Measurements from ENCODE around the gene TFIP11.

The TFIP11 gene

GRCh38 chr22:26501996-26502395 lies 10.3 kb downstream of the TFIP11 start:
- no peak for ATAC-seq
- Mint-ChIP-seq H3K36me3 (peaks cover 64% of the 10 kb centered on the region), H3K4me1 (peaks cover 17% of the 10 kb centered on the region), H3K27me3 (no peaks in the 10 kb centered on the region), H3K27ac (no peak overlapping the region), H3K4me3 (no peak overlapping the region), H3K9me3 (no peaks in the 10 kb centered on the region)

- no peak for ATAC-seq
- H3K9me3 Mint-ChIP-seq: no peaks in the 10 kb centered on the region
- H3K27ac Mint-ChIP-seq: no peak overlapping the region
- peaks cover 17% of the 10 kb centered on the region for H3K4me1 Mint-ChIP-seq
- no peak overlapping the region for H3K4me3 Mint-ChIP-seq
- peaks cover 60% of the 10 kb centered on the region for H3K36me3 Mint-ChIP-seq
- H3K27me3 Mint-ChIP-seq: no peaks in the 10 kb centered on the region
Measured at GRCh38 chr22:26499188-26499703, 13.0 kb downstream of the TFIP11 start.

GRCh38 chr22:26496456-26496855 lies 15.8 kb downstream of the TFIP11 start:
- no peaks in the 10 kb centered on the region for H3K4me1 Mint-ChIP-seq
- no peak overlapping the region for H3K4me3 Mint-ChIP-seq
- H3K9me3 Mint-ChIP-seq: no peaks in the 10 kb centered on the region
- ATAC-seq: no peak
- peaks cover 43% of the 10 kb centered on the region for H3K36me3 Mint-ChIP-seq
- H3K27me3 Mint-ChIP-seq: no peaks in the 10 kb centered on the region
- H3K27ac Mint-ChIP-seq: no peak overlapping the region

- Mint-ChIP-seq H3K36me3 (peaks cover 41% of the 10 kb centered on the region), H3K27me3 (no peaks in the 10 kb centered on the region), H3K4me3 (no peak overlapping the region)
Measured at GRCh38 chr22:26494506-26494905, 17.8 kb downstream of the TFIP11 start.

GRCh38 chr22:26492220-26492619 lies 20.1 kb downstream of the TFIP11 start:
- Mint-ChIP-seq H3K9me3 (no peaks in the 10 kb centered on the region), H3K4me1 (no peaks in the 10 kb centered on the region), H3K27me3 (no peaks in the 10 kb centered on the region), H3K27ac (no peak overlapping the region), H3K36me3 (peaks cover 53% of the 10 kb centered on the region), H3K4me3 (no peak overlapping the region)
- no peak for ATAC-seq

More at GRCh38 chr22:26494506-26494905, 17.8 kb downstream of the TFIP11 start:
- Mint-ChIP-seq H3K9me3 (no peaks in the 10 kb centered on the region), H3K4me1 (no peaks in the 10 kb centered on the region), H3K27ac (no peak overlapping the region)
- no peak for ATAC-seq

GRCh38 chr22:26489447-26490036 lies 22.7 kb downstream of the TFIP11 start:
- Mint-ChIP-seq H3K9me3 (no peaks in the 10 kb centered on the region), H3K4me1 (peaks cover 17% of the 10 kb centered on the region), H3K27me3 (no peaks in the 10 kb centered on the region), H3K4me3 (no peak overlapping the region), H3K27ac (peak overlapping the region; percentile 1), H3K36me3 (peaks cover 37% of the 10 kb centered on the region)
- no peak for ATAC-seq

- peaks cover 21% of the 10 kb centered on the region for H3K4me1 Mint-ChIP-seq
- H3K36me3 Mint-ChIP-seq: peaks cover 31% of the 10 kb centered on the region
- no peak overlapping the region for H3K4me3 Mint-ChIP-seq
- peak overlapping the region; percentile 1 for H3K27ac Mint-ChIP-seq
- no peaks in the 10 kb centered on the region for H3K9me3 Mint-ChIP-seq
- H3K27me3 Mint-ChIP-seq: no peaks in the 10 kb centered on the region
- no peak for ATAC-seq
Measured at GRCh38 chr22:26487996-26488395, 24.3 kb downstream of the TFIP11 start.

GRCh38 chr22:26486394-26486793 lies 25.9 kb downstream of the TFIP11 start:
- Mint-ChIP-seq H3K27ac (peak overlapping the region; percentile 40), H3K27me3 (no peaks in the 10 kb centered on the region), H3K9me3 (no peaks in the 10 kb centered on the region), H3K36me3 (peaks cover 24% of the 10 kb centered on the region), H3K4me1 (peaks cover 37% of the 10 kb centered on the region), H3K4me3 (no peak overlapping the region)
- no peak for ATAC-seq

GRCh38 chr22:26485806-26486390 lies 26.4 kb downstream of the TFIP11 start:
- Mint-ChIP-seq H3K27ac (peak overlapping the region; percentile 40), H3K9me3 (no peaks in the 10 kb centered on the region), H3K4me1 (peaks cover 42% of the 10 kb centered on the region), H3K27me3 (no peaks in the 10 kb centered on the region), H3K36me3 (peaks cover 21% of the 10 kb centered on the region), H3K4me3 (no peak overlapping the region)
- ATAC-seq: no peak

GRCh38 chr22:26485013-26485412 lies 27.3 kb downstream of the TFIP11 start:
- Mint-ChIP-seq H3K4me1 (peaks cover 51% of the 10 kb centered on the region), H3K4me3 (peak overlapping the region; percentile 35), H3K27me3 (no peaks in the 10 kb centered on the region), H3K36me3 (peaks cover 17% of the 10 kb centered on the region), H3K9me3 (no peaks in the 10 kb centered on the region), H3K27ac (peak overlapping the region; percentile 40)
- no peak for ATAC-seq

GRCh38 chr22:26484360-26484706 lies 27.9 kb downstream of the TFIP11 start:
- no peak for ATAC-seq
- H3K4me1 Mint-ChIP-seq: peaks cover 58% of the 10 kb centered on the region
- peak overlapping the region; percentile 90 for H3K4me3 Mint-ChIP-seq
- peaks cover 16% of the 10 kb centered on the region for H3K36me3 Mint-ChIP-seq
- no peaks in the 10 kb centered on the region for H3K27me3 Mint-ChIP-seq
- no peaks in the 10 kb centered on the region for H3K9me3 Mint-ChIP-seq
- H3K27ac Mint-ChIP-seq: peak overlapping the region; percentile 98

GRCh38 chr22:26483439-26484359 lies 28.6 kb downstream of the TFIP11 start, which contains the start of the genes HPS4 and SRRD:
TSS of gene HPS4 (minus strand) at chr22:26483783. CDS start at chr22:26481762, 2,021 bp downstream.
TSS of gene SRRD (plus strand) at chr22:26483877. CDS start at chr22:26483891, 14 bp downstream.
- H3K36me3 Mint-ChIP-seq: peaks cover 10% of the 10 kb centered on the region
- H3K27ac Mint-ChIP-seq: peak within 1 kb of the TSS; percentile 98
- peaks cover 64% of the 10 kb centered on the region for H3K4me1 Mint-ChIP-seq
- peak; percentile 90 for ATAC-seq
- H3K4me3 Mint-ChIP-seq: peak within 1 kb of the TSS; percentile 90
- no peaks in the 10 kb centered on the region for H3K9me3 Mint-ChIP-seq
- H3K27me3 Mint-ChIP-seq: no peaks in the 10 kb centered on the region

- no peak for ATAC-seq
- peaks cover 68% of the 10 kb centered on the region for H3K4me1 Mint-ChIP-seq
- H3K36me3 Mint-ChIP-seq: peaks cover 7% of the 10 kb centered on the region
- H3K4me3 Mint-ChIP-seq: peak overlapping the region; percentile 90
- no peaks in the 10 kb centered on the region for H3K27me3 Mint-ChIP-seq
- H3K27ac Mint-ChIP-seq: peak overlapping the region; percentile 98
- no peaks in the 10 kb centered on the region for H3K9me3 Mint-ChIP-seq
Measured at GRCh38 chr22:26483043-26483438, 29.2 kb downstream of the TFIP11 start.

GRCh38 chr22:26482161-26482560 lies 30.1 kb downstream of the TFIP11 start:
- Mint-ChIP-seq H3K27ac (peak overlapping the region; percentile 98), H3K4me3 (peak overlapping the region; percentile 90), H3K4me1 (peaks cover 75% of the 10 kb centered on the region), H3K9me3 (no peaks in the 10 kb centered on the region), H3K27me3 (no peaks in the 10 kb centered on the region), H3K36me3 (peaks cover 11% of the 10 kb centered on the region)
- no peak for ATAC-seq

GRCh38 chr22:26481694-26482093 lies 30.6 kb downstream of the TFIP11 start:
- H3K27me3 Mint-ChIP-seq: no peaks in the 10 kb centered on the region
- peak overlapping the region; percentile 90 for H3K4me3 Mint-ChIP-seq
- H3K9me3 Mint-ChIP-seq: no peaks in the 10 kb centered on the region
- ATAC-seq: peak; percentile 49
- peaks cover 16% of the 10 kb centered on the region for H3K36me3 Mint-ChIP-seq
- peak overlapping the region; percentile 98 for H3K27ac Mint-ChIP-seq
- H3K4me1 Mint-ChIP-seq: peaks cover 79% of the 10 kb centered on the region

Data from stimulated activated memory B cell treated with anti-CD40 and anti-IgM and Interleukin-4, amounts not matched to agents 10 μg/mL and 1 μg/mL and 100 μg/mL, for 72 hours (primary cell).